ENCODE measurements around the gene COL6A3. TPM values are rescaled to one million over a fixed set of nuclear protein-coding genes. Genes with fewer than 3 reads are reported as not detected.

Gene COL6A3
- polyA plus RNA-seq, 3 donors: not detected

- no peak overlapping the region for H3K27ac ChIP-seq (ENCODE audit: low read depth in 1 of 2, low read length in 2 of 2)
- H3K9me3 ChIP-seq (replicated peaks in 1 of 2; ENCODE audit: control insufficient read depth in 1 of 2, insufficient read depth in 1 of 2, low read length in 2 of 2): no peaks in the 10 kb centered on the region
- no peaks in the 10 kb centered on the region for H3K36me3 ChIP-seq (replicated peaks in 1 of 2; ENCODE audit: control insufficient read depth in 1 of 2, insufficient read depth in 2 of 2, low read length in 2 of 2)
- H3K9ac ChIP-seq (ENCODE audit: insufficient read depth, low read length, poor library complexity, severe bottlenecking): no peak overlapping the region
- Mint-ChIP-seq H3K27me3 (ENCODE audit: low read depth in 3 of 3) (peaks cover 6 to 19% (median 12%) of the 10 kb centered on the region in 3 donors), H3K4me1 (peaks cover 7% of the 10 kb centered on the region), H3K27ac (no peak overlapping the region), H3K9me3 (peaks cover 0 to 2% (median 0%) of the 10 kb centered on the region in 7 donors), H3K4me3 (no peak overlapping the region), H3K36me3 (no peaks in the 10 kb centered on the region)
- intact Hi-C loops (cut with micrococcal nuclease): no loop called here
- H3K27me3 ChIP-seq (ENCODE audit: control insufficient read depth in 2 of 2, insufficient read depth in 2 of 2, low read length in 2 of 2): peaks cover 0 to 7% of the 10 kb centered on the region in 2 donors
- H4K20me1 ChIP-seq (ENCODE audit: insufficient read depth, low read length): no peaks in the 10 kb centered on the region
- no peak overlapping the region for H3K4me2 ChIP-seq (replicated peaks; ENCODE audit: extremely low read depth, low read length, poor library complexity, severe bottlenecking)
- H3K4me1 ChIP-seq (ENCODE audit: control insufficient read depth in 1 of 2, insufficient read depth in 2 of 2, low read length in 2 of 2): peaks cover 0 to 3% of the 10 kb centered on the region in 2 donors
- no peak for TF ChIP-seq CTCF (IDR thresholded peaks at IDR 0.05)
- no peaks in the 10 kb centered on the region for H3K79me2 ChIP-seq (ENCODE audit: insufficient read depth, low read length)
- no peak for DNase-seq
- H2AFZ ChIP-seq (ENCODE audit: insufficient read depth, low read depth, low read length, poor library complexity, severe bottlenecking): no peak overlapping the region
- WGBS (ENCODE audit: insufficient coverage): 83% methylated on average over 7 of the region's 7 CpGs
- no peak overlapping the region for H3K4me3 ChIP-seq (replicated peaks in 1 of 3; ENCODE audit: low read depth in 2 of 3, low read length in 3 of 3)
Observed at GRCh38 chr2:237345411-237345810, 68.6 kb downstream of the COL6A3 start.

- intact Hi-C loops (cut with micrococcal nuclease): no loop called here
- H3K9me3 ChIP-seq (replicated peaks in 1 of 2; ENCODE audit: control insufficient read depth in 1 of 2, insufficient read depth in 1 of 2, low read length in 2 of 2): no peaks in the 10 kb centered on the region
- Mint-ChIP-seq H3K27ac (no peak overlapping the region), H3K4me3 (no peak overlapping the region), H3K27me3 (ENCODE audit: low read depth in 3 of 3) (peaks cover 6 to 17% (median 8%) of the 10 kb centered on the region in 3 donors), H3K4me1 (peaks cover 7% of the 10 kb centered on the region), H3K36me3 (no peaks in the 10 kb centered on the region), H3K9me3 (peaks cover 0 to 2% (median 0%) of the 10 kb centered on the region in 7 donors)
- H3K4me3 ChIP-seq (replicated peaks in 1 of 3; ENCODE audit: low read depth in 2 of 3, low read length in 3 of 3): no peak overlapping the region
- H3K4me2 ChIP-seq (replicated peaks; ENCODE audit: extremely low read depth, low read length, poor library complexity, severe bottlenecking): no peak overlapping the region
- peaks cover 0 to 3% of the 10 kb centered on the region in 2 donors for H3K4me1 ChIP-seq (ENCODE audit: control insufficient read depth in 1 of 2, insufficient read depth in 2 of 2, low read length in 2 of 2)
- no peak overlapping the region for H3K27ac ChIP-seq (ENCODE audit: low read depth in 1 of 2, low read length in 2 of 2)
- peaks cover 0 to 7% of the 10 kb centered on the region in 2 donors for H3K27me3 ChIP-seq (ENCODE audit: control insufficient read depth in 2 of 2, insufficient read depth in 2 of 2, low read length in 2 of 2)
- no peak for TF ChIP-seq CTCF (IDR thresholded peaks at IDR 0.05)
- WGBS (ENCODE audit: insufficient coverage): 93% methylated on average over 4 of the region's 6 CpGs
- no peak overlapping the region for H2AFZ ChIP-seq (ENCODE audit: insufficient read depth, low read depth, low read length, poor library complexity, severe bottlenecking)
- H3K9ac ChIP-seq (ENCODE audit: insufficient read depth, low read length, poor library complexity, severe bottlenecking): no peak overlapping the region
- no peaks in the 10 kb centered on the region for H4K20me1 ChIP-seq (ENCODE audit: insufficient read depth, low read length)
- no peaks in the 10 kb centered on the region for H3K79me2 ChIP-seq (ENCODE audit: insufficient read depth, low read length)
- no peak for DNase-seq
- no peaks in the 10 kb centered on the region for H3K36me3 ChIP-seq (replicated peaks in 1 of 2; ENCODE audit: control insufficient read depth in 1 of 2, insufficient read depth in 2 of 2, low read length in 2 of 2)
Observed at GRCh38 chr2:237344942-237345341, 69.0 kb downstream of the COL6A3 start.

All from CD14-positive monocyte (primary cell).